Neuronal stem cell (in vitro differentiated cells): ENCODE measurements around the gene CEP57L1.

Experiments
- DNase-seq: peaks from one replicate; pipeline ENCODE4 v3.0.0-alpha.2; 2013; ENCODE audit warnings: low spot score
- H2AFZ ChIP-seq: one replicate; pipeline ENCODE4 v1.6.1; 2013; ENCODE audit warnings: mild to moderate bottlenecking, low read length, inconsistent platforms
- H2AK5ac ChIP-seq: 2 replicates; pipeline ENCODE4 v1.6.1; 2013; ENCODE audit warnings: low read depth, mild to moderate bottlenecking, inconsistent platforms, low read length, moderate library complexity, mixed read lengths
- H2BK120ac ChIP-seq: 2 replicates; pipeline ENCODE4 v1.6.1; 2013; ENCODE audit warnings: low read depth, mild to moderate bottlenecking, inconsistent platforms, low read length, moderate library complexity, mixed read lengths
- H2BK12ac ChIP-seq: one replicate; pipeline ENCODE4 v1.6.1; 2013; ENCODE audit warnings: low read length, inconsistent platforms
- H2BK15ac ChIP-seq: 2 replicates; pipeline ENCODE4 v1.6.1; 2013; ENCODE audit warnings: mild to moderate bottlenecking, low read length, inconsistent platforms, mixed read lengths
- H2BK5ac ChIP-seq: one replicate; pipeline ENCODE4 v1.6.1; 2013; ENCODE audit warnings: inconsistent platforms, mild to moderate bottlenecking, low read length, moderate library complexity
- H3K14ac ChIP-seq: one replicate; pipeline ENCODE4 v1.6.1; 2013; ENCODE audit warnings: low read length, inconsistent platforms
- H3K18ac ChIP-seq: 2 replicates; pipeline ENCODE4 v1.6.1; 2013; ENCODE audit warnings: low read length, inconsistent platforms
- H3K23ac ChIP-seq: 2 replicates; pipeline ENCODE4 v1.6.1; 2013; ENCODE audit warnings: low read depth, mild to moderate bottlenecking, mixed read lengths, low read length, inconsistent platforms; ENCODE audit not compliant: poor library complexity
- H3K27ac ChIP-seq: replicated peaks from 3 replicates; pipeline ENCODE4 v1.5.1; 2013; ENCODE audit warnings: low read length, inconsistent platforms
- H3K27me3 ChIP-seq, 3 experiments: 2 replicates each; pipeline ENCODE4 v1.6.1; 2013; ENCODE audit warnings: low read length in 3 of 3, mild to moderate bottlenecking in 2 of 3, inconsistent platforms in 1 of 3, low read depth in 1 of 3, mixed read lengths in 1 of 3, moderate library complexity in 1 of 3; ENCODE audit not compliant: control insufficient read depth in 3 of 3, insufficient read depth in 3 of 3
- H3K36me3 ChIP-seq, 2 donors: replicated peaks in 1 of 2; 2 replicates each; pipeline ENCODE4 v1.6.1; 2013; ENCODE audit warnings: low read length in 2 of 2; ENCODE audit not compliant: control insufficient read depth in 2 of 2, insufficient read depth in 2 of 2
- H3K4ac ChIP-seq: 2 replicates; pipeline ENCODE4 v1.6.1; 2013; ENCODE audit warnings: inconsistent platforms, mild to moderate bottlenecking, low read length, moderate library complexity
- H3K4me1 ChIP-seq, 2 donors: 1 replicate in 1 of 2; 2 replicates in 1 of 2; pipeline ENCODE4 v1.6.1; 2013; ENCODE audit warnings: low read length in 2 of 2, low read depth in 1 of 2; ENCODE audit not compliant: control insufficient read depth in 2 of 2, insufficient read depth in 1 of 2
- H3K4me2 ChIP-seq: one replicate; pipeline ENCODE4 v1.6.1; 2013; ENCODE audit warnings: mild to moderate bottlenecking, low read length, inconsistent platforms; ENCODE audit not compliant: insufficient read depth, poor library complexity, severe bottlenecking
- H3K4me3 ChIP-seq, 2 donors: 2 replicates each; pipeline ENCODE4 v1.5.1; 2013; ENCODE audit warnings: low read length in 2 of 2, mild to moderate bottlenecking in 2 of 2, inconsistent platforms in 1 of 2, moderate library complexity in 1 of 2
- H3K79me1 ChIP-seq: one replicate; pipeline ENCODE4 v1.6.1; 2013; ENCODE audit warnings: low read depth, mild to moderate bottlenecking, inconsistent platforms, low read length, moderate library complexity
- H3K9ac ChIP-seq: one replicate; pipeline ENCODE4 v1.6.1; 2013; ENCODE audit warnings: mild to moderate bottlenecking, low read depth, low read length, inconsistent platforms; ENCODE audit not compliant: poor library complexity
- H3K9me3 ChIP-seq, 2 donors: replicated peaks in 1 of 2; 2 replicates each; pipeline versions ENCODE3 to v1.6.1; 2013; ENCODE audit warnings: low read length in 2 of 2, mild to moderate bottlenecking in 2 of 2, inconsistent platforms in 1 of 2, low read depth in 1 of 2, mixed read lengths in 1 of 2, moderate library complexity in 1 of 2; ENCODE audit not compliant: control insufficient read depth in 2 of 2, insufficient read depth in 1 of 2
- H4K8ac ChIP-seq: one replicate; pipeline ENCODE4 v1.6.1; 2013; ENCODE audit warnings: low read depth, mild to moderate bottlenecking, inconsistent platforms, low read length, moderate library complexity
- H4K91ac ChIP-seq: one replicate; pipeline ENCODE4 v1.6.1; 2013; ENCODE audit warnings: low read length, low read depth, mild to moderate bottlenecking, inconsistent platforms; ENCODE audit not compliant: poor library complexity
- WGBS, 2 donors: extraction: QIAGEN DNeasy Blood & Tissue Kit; methylation state at CpG; one replicate each; pipeline ENCODE4 v1.1.7; 2013; ENCODE audit warnings: missing lambda C conversion rate in 2 of 2, mixed read lengths in 1 of 2; ENCODE audit not compliant: insufficient read length in 2 of 2, insufficient replicate concordance in 1 of 2; ENCODE audit errors: extremely low coverage in 2 of 2; 5-methylcytosine and 5-hydroxymethylcytosine counted together

Gene CEP57L1

DNA sequence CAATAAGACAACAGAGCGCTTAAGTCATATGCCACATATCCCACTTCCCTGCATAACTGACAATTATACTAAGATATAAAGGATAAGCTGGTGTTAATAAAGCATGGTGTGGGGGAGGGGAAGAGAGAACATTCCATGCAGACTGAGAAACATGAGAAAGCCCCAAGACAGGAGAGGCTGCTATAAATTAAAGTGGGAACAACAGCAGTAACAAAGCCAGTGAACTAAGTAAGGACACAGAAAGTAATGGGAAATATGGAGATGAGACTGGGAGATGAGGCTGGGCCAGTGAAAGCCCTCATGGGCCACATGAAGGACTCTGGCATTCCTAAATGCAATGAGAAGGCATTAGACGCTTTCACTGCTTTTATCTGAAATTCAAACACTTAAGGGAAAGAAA lies 42.0 kb upstream of the CEP57L1 start:
- Histone ChIP-seq H3K27me3 (no peaks in the 10 kb centered on the region), H2AFZ (peak overlapping the region; percentile 17), H3K79me1 (no peaks in the 10 kb centered on the region), H3K4me2 (no peak overlapping the region), H3K18ac (no peak overlapping the region), H3K23ac (no peak overlapping the region), H4K91ac (no peak overlapping the region), H2BK120ac (no peak overlapping the region), H2BK12ac (no peak overlapping the region), H2BK5ac (no peak overlapping the region), H2AK5ac (no peak overlapping the region), H3K9me3 (peaks cover 0 to 8% of the 10 kb centered on the region in 2 donors), H3K36me3 (no peaks in the 10 kb centered on the region), H3K4me3 (no peak overlapping the region), H4K8ac (no peak overlapping the region), H2BK15ac (no peak overlapping the region), H3K27ac (no peak overlapping the region), H3K4me1 (peaks cover 6 to 9% of the 10 kb centered on the region in 2 donors), H3K4ac (no peak overlapping the region), H3K14ac (no peak overlapping the region), H3K9ac (no peak overlapping the region)
- WGBS, 2 donors: no CpG with 5 or more reads among the region's 2 CpGs
- peak; percentile 2 for DNase-seq

DNA sequence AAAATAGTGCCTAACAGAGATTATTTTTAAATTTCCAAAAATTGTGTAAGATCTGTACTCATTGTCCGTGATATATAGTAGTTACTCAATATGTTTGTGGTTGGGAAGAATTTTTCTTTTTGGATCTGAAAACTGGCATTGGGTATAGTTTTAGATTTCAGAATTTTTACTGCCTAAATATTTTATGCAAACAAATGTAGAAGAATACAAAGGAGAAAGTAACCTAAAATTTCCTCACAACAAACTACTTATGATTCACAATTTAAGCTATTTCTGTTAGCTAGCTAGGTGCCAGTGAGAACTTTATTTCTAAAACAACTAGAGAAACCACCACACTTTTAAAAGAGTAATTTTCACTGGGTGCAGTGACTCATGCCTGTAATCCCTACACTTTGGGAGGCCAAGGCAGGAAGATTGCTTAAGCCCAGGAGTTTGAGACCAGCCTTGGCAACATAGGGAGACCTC lies 39.5 kb upstream of the CEP57L1 start:
- Histone ChIP-seq H4K8ac (no peak overlapping the region), H2BK120ac (no peak overlapping the region), H3K14ac (no peak overlapping the region), H3K4me3 (no peak overlapping the region), H2AK5ac (no peak overlapping the region), H4K91ac (no peak overlapping the region), H2AFZ (no peak overlapping the region), H3K79me1 (no peaks in the 10 kb centered on the region), H3K9me3 (no peaks in the 10 kb centered on the region), H3K4me2 (no peak overlapping the region), H3K18ac (no peak overlapping the region), H3K27ac (no peak overlapping the region), H3K4ac (no peak overlapping the region), H3K4me1 (peaks cover 4 to 18% of the 10 kb centered on the region in 2 donors), H2BK12ac (no peak overlapping the region), H3K23ac (no peak overlapping the region), H3K36me3 (no peaks in the 10 kb centered on the region), H3K27me3 (no peaks in the 10 kb centered on the region), H3K9ac (no peak overlapping the region), H2BK5ac (no peak overlapping the region), H2BK15ac (no peak overlapping the region)
- DNase-seq: no peak
- WGBS, 2 donors: no CpG with 5 or more reads among the region's 1 CpG

DNA sequence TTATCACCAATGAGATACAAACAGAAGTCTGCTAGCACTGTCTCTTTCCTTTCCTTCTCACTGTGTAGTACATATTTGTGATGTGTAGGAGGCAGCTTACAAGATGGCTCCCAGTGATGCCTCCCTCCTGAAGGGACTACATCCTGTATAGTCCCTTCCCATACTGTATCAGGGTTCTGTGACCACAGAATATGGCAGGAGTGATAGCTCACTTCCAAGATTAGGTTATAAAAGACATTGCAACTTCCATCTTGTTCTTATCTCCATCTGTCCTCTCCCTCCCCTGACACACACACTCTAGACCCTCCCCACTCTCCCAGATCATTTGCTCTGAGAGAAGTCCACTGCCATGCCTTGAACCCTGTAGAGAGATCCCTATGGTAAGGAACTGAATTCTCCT lies 38.6 kb upstream of the CEP57L1 start:
- Histone ChIP-seq H2BK5ac (no peak overlapping the region), H3K36me3 (no peaks in the 10 kb centered on the region), H3K27ac (no peak overlapping the region), H3K4me3 (no peak overlapping the region), H3K4me1 (peaks cover 4 to 21% of the 10 kb centered on the region in 2 donors), H3K79me1 (no peaks in the 10 kb centered on the region), H3K9me3 (no peaks in the 10 kb centered on the region), H2BK120ac (no peak overlapping the region), H3K4me2 (no peak overlapping the region), H2BK12ac (no peak overlapping the region), H2BK15ac (no peak overlapping the region), H3K18ac (no peak overlapping the region), H3K27me3 (no peaks in the 10 kb centered on the region), H3K14ac (no peak overlapping the region), H3K4ac (no peak overlapping the region), H3K23ac (no peak overlapping the region), H2AFZ (no peak overlapping the region), H4K91ac (no peak overlapping the region), H4K8ac (no peak overlapping the region), H3K9ac (no peak overlapping the region), H2AK5ac (no peak overlapping the region)
- DNase-seq: no peak

DNA sequence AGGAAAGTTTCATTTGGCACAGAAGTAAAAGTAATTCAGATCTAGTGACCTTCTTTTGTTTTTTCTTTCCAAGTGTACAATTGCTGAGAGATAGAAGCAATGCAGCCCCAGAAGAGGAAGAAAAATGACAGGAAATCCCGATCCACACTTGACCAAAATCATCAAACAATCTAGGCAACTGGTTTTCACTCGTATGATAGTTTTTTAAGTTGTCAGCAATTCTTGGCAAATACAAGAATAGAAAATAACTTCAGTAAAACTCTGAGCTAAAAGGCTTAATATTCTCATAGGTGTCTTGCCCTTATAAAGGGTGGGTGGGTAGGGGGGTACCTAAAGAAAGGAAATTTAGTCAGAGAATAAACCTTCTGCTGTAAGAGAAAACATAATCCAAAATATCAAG lies 36.7 kb upstream of the CEP57L1 start:
- H3K79me1 ChIP-seq: no peaks in the 10 kb centered on the region
- no peaks in the 10 kb centered on the region for H3K36me3 ChIP-seq
- no peak overlapping the region for H3K9ac ChIP-seq
- H3K4me1 ChIP-seq: peaks cover 0 to 15% of the 10 kb centered on the region in 2 donors
- no peak overlapping the region for H4K91ac ChIP-seq
- H3K4me2 ChIP-seq: no peak overlapping the region
- H2BK120ac ChIP-seq: no peak overlapping the region
- H3K18ac ChIP-seq: no peak overlapping the region
- H2BK12ac ChIP-seq: no peak overlapping the region
- no CpG with 5 or more reads among the region's 2 CpGs for WGBS, 2 donors
- H3K27ac ChIP-seq: no peak overlapping the region
- H2AK5ac ChIP-seq: no peak overlapping the region
- no peak overlapping the region for H3K4ac ChIP-seq
- H2BK5ac ChIP-seq: no peak overlapping the region
- no peak overlapping the region for H3K14ac ChIP-seq
- H3K9me3 ChIP-seq: no peaks in the 10 kb centered on the region
- H2AFZ ChIP-seq: no peak overlapping the region
- DNase-seq: no peak
- no peak overlapping the region for H3K23ac ChIP-seq
- H3K27me3 ChIP-seq: no peaks in the 10 kb centered on the region
- H4K8ac ChIP-seq: no peak overlapping the region
- H2BK15ac ChIP-seq: no peak overlapping the region
- no peak overlapping the region for H3K4me3 ChIP-seq
